OCI-LY7 (cell line): ENCODE data around the gene ALPL.

Source experiments
- EZH2phosphoT487 ChIP-seq: fragments of 200-600 bp; sonication (generic); IDR thresholded peaks from 2 replicates; pipeline ENCODE4 v1.6.1; 2018; ENCODE audit warnings: low read depth, borderline replicate concordance, mild to moderate bottlenecking, mixed run types, antibody characterized with exemption, low read length, moderate library complexity, mixed read lengths
- TF ChIP-seq, protein P1 (sequence below): fragments of 200-600 bp; sonication (generic); conservative IDR thresholded peaks from 2 replicates; pipeline ENCODE4 v1.5.1; 2014; ENCODE audit warnings: mild to moderate bottlenecking, antibody characterized with exemption, low read length, moderate library complexity, mixed read lengths

DNA sequence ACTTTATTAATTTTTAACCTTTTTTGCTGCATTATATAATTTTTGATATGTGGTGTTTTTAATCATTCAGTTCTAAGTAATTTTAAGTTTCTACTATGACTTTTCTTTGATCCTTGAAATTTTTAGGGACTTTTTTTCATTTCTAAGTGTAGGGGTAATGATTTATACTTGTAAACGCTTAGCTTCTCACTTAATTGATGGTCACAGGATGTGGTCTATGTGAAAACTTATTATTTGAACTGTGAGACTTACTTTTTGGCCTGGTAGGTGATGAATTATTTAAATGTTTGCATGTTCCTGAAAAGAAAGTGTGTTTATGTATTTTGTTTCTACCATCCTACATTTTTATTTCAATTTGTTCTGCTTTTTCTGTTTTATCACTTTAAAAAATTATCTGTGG is 17.2 kb downstream of the ALPL start:
- TF ChIP-seq, protein P1, sequence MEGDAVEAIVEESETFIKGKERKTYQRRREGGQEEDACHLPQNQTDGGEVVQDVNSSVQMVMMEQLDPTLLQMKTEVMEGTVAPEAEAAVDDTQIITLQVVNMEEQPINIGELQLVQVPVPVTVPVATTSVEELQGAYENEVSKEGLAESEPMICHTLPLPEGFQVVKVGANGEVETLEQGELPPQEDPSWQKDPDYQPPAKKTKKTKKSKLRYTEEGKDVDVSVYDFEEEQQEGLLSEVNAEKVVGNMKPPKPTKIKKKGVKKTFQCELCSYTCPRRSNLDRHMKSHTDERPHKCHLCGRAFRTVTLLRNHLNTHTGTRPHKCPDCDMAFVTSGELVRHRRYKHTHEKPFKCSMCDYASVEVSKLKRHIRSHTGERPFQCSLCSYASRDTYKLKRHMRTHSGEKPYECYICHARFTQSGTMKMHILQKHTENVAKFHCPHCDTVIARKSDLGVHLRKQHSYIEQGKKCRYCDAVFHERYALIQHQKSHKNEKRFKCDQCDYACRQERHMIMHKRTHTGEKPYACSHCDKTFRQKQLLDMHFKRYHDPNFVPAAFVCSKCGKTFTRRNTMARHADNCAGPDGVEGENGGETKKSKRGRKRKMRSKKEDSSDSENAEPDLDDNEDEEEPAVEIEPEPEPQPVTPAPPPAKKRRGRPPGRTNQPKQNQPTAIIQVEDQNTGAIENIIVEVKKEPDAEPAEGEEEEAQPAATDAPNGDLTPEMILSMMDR: no peak
- TF ChIP-seq EZH2phosphoT487: no peak
